Measurements from ENCODE around the gene NOXRED1. TPM values are rescaled to one million over a fixed set of nuclear protein-coding genes. Genes with fewer than 3 reads are reported as not detected.

The NOXRED1 gene
- polyA plus RNA-seq, 2 of the 4 experiments (the other 2 are of a cell fraction), result 0.18 to 0.34 TPM

DNA sequence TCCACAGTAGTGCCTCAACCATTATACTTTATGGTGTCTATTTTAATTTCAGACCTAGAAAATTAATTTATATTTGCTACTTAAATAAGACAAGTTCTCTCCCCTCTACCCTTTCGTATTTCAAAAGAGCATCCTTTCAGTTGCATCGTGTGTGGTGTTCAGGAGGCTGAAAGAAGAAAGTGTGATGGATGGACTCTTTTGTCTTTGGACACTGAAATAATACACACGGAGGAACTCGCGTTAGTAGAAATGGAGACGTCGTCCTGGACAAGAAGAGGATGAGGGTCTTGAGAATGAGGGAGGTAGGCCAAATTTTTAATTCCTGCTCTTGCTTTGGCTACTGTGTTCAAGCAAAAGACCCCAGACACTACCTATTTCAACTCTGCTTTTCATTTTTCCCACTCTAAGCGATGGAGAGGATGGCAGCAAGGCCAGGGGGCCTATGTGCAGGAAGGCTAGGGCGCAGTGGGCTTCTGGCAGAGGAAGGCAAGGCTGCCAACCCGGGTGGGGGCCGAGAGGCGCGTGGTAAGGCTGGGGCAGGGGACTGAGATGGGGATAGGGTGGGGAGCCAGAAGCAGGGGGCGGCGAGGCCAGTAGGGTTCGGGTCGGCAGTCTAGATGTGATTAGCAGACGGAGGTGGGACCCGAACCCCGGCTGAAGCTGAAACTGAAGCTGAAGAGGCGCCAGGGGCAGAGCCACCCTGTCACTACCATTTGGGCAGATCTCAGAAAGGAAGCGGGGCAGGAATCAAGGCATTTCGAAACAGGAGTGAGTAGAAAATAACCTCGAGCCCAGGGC is 47.2 kb downstream of the NOXRED1 start:
- Histone ChIP-seq H3K4me3 (peak overlapping the region; percentile 91), H3K27ac (peak overlapping the region; percentile 91 to 92), H3K4me1 (peaks cover 13% of the 10 kb centered on the region; the same call in 2 of the 3 replicates), H3K4me2 (peak overlapping the region; percentile 87), H3K9me3 (no peaks in the 10 kb centered on the region)
- FAIRE-seq (no peak), DNase-seq (ENCODE audit: low read depth in 1 of 2, low spot score in 1 of 2) (peak; percentile 15 to 29), ATAC-seq (peak; percentile 36 to 42)
- 30% methylated on average over 22 of the region's 24 CpGs for WGBS (ENCODE audit: missing lambda C conversion rate)
- CTCF ChIA-PET, result interaction anchor here (0.6 to 1.7 kb wide), 7 partner anchors 20 to 90 kb away, joined by 3 to 8 read pairs (median 3); no protein-coding TSS in a partner anchor
- TF ChIP-seq NPAS2 (CRISPR knock-in tag; IDR thresholded peaks at IDR 0.05; ENCODE audit: borderline replicate concordance) (no peak), EHF (CRISPR knock-in tag; IDR thresholded peaks at IDR 0.05) (no peak), SMC3 (IDR thresholded peaks at IDR 0.05) (no peak), MAZ (IDR thresholded peaks at IDR 0.05; ENCODE audit: borderline replicate concordance, low read depth, low read length) (no peak), RARB (CRISPR knock-in tag; IDR thresholded peaks at IDR 0.05) (no peak), ZFP36 (IDR thresholded peaks at IDR 0.05; ENCODE audit: borderline replicate concordance, partially characterized antibody) (no peak), CHD4 (IDR thresholded peaks at IDR 0.05; ENCODE audit: borderline replicate concordance) (no peak), JUNB (IDR thresholded peaks at IDR 0.05) (no peak), POLR2A (IDR thresholded peaks at IDR 0.05; ENCODE audit: low read length) (no peak), CEBPB (IDR thresholded peaks at IDR 0.05) (no peak), EP300 (IDR thresholded peaks at IDR 0.05) (no peak), HOXA7 (CRISPR knock-in tag; IDR thresholded peaks at IDR 0.05) (no peak), GATA3 (IDR thresholded peaks at IDR 0.05; ENCODE audit: borderline replicate concordance) (no peak), HEYL (CRISPR knock-in tag; IDR thresholded peaks at IDR 0.05) (no peak)
- TF ChIP-seq, protein P1, sequence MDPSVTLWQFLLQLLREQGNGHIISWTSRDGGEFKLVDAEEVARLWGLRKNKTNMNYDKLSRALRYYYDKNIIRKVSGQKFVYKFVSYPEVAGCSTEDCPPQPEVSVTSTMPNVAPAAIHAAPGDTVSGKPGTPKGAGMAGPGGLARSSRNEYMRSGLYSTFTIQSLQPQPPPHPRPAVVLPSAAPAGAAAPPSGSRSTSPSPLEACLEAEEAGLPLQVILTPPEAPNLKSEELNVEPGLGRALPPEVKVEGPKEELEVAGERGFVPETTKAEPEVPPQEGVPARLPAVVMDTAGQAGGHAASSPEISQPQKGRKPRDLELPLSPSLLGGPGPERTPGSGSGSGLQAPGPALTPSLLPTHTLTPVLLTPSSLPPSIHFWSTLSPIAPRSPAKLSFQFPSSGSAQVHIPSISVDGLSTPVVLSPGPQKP (IDR thresholded peaks at IDR 0.05; ENCODE audit: low read depth, low read length), result no peak
- TF ChIP-seq, protein P2, sequence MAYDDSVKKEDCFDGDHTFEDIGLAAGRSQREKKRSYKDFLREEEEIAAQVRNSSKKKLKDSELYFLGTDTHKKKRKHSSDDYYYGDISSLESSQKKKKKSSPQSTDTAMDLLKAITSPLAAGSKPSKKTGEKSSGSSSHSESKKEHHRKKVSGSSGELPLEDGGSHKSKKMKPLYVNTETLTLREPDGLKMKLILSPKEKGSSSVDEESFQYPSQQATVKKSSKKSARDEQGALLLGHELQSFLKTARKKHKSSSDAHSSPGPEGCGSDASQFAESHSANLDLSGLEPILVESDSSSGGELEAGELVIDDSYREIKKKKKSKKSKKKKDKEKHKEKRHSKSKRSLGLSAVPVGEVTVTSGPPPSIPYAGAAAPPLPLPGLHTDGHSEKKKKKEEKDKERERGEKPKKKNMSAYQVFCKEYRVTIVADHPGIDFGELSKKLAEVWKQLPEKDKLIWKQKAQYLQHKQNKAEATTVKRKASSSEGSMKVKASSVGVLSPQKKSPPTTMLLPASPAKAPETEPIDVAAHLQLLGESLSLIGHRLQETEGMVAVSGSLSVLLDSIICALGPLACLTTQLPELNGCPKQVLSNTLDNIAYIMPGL (CRISPR knock-in tag; IDR thresholded peaks at IDR 0.05; ENCODE audit: borderline replicate concordance), result no peak
- TF ChIP-seq, protein P3, sequence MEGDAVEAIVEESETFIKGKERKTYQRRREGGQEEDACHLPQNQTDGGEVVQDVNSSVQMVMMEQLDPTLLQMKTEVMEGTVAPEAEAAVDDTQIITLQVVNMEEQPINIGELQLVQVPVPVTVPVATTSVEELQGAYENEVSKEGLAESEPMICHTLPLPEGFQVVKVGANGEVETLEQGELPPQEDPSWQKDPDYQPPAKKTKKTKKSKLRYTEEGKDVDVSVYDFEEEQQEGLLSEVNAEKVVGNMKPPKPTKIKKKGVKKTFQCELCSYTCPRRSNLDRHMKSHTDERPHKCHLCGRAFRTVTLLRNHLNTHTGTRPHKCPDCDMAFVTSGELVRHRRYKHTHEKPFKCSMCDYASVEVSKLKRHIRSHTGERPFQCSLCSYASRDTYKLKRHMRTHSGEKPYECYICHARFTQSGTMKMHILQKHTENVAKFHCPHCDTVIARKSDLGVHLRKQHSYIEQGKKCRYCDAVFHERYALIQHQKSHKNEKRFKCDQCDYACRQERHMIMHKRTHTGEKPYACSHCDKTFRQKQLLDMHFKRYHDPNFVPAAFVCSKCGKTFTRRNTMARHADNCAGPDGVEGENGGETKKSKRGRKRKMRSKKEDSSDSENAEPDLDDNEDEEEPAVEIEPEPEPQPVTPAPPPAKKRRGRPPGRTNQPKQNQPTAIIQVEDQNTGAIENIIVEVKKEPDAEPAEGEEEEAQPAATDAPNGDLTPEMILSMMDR (IDR thresholded peaks at IDR 0.05), result no peak
- POLR2A ChIA-PET, result interaction anchor here (0.5 to 1.9 kb wide), 3 partner anchors 11 to 81 kb away, joined by 4 to 24 read pairs (median 4); partner anchors contain the start of genes GSTZ1 and POMT2

DNA sequence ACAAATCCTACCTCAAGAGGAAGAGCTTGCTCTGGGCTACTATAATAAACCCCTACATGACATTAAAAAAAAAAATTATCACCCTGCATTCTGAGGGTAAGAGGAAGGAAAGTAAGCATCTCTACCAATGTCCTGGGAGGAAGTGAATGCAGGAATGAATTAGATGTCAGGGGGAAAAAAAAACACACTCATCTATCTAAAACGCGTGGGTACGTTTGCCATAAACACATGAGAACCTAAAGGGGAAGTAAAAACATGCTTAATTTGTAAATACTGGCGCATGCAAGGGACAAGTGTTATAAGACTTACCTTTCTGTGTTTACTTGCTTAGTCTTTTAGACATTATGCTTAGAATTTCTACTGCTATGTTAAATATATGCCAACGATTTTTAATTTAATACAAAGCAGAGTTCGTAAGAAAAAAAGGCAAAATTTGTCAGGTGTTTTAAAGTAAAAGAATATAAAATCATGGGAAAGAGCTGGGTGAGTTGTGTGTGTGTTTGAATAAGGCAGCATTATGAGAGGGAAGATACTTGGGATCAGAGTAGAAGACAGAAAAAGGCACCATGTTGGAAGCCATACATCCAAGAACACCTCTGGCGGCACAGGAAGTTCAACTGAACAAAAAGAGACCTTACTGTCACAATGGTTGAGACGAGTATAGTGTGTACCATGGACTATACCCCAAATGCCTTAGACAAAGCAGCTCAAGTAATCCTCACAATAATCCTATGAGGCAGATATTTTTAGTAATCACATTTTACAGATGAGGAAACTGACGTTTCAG is 48.0 kb downstream of the NOXRED1 start:
- ATAC-seq (no peak), FAIRE-seq (no peak), DNase-seq (ENCODE audit: low read depth in 1 of 2, low spot score in 1 of 2) (no peak)
- Histone ChIP-seq H3K27ac (no peak overlapping the region), H3K4me2 (peak overlapping the region; percentile 87), H3K4me3 (0 out of 3 replicates have a peak overlapping the region, but pooled peaks have one; percentile 91), H3K4me1 (peaks cover 13% of the 10 kb centered on the region; the same call in 2 of the 3 replicates), H3K9me3 (no peaks in the 10 kb centered on the region)
- ChIA-PET CTCF (no interaction called here), POLR2A (no interaction called here)
- no peak for TF ChIP-seq RNF2 (IDR thresholded peaks at IDR 0.05; ENCODE audit: borderline replicate concordance, low read depth)
- no peak for TF ChIP-seq SMC3 (IDR thresholded peaks at IDR 0.05)
- no peak for TF ChIP-seq FOSB (CRISPR knock-in tag; IDR thresholded peaks at IDR 0.05)
- TF ChIP-seq PHF8 (IDR thresholded peaks at IDR 0.05; ENCODE audit: borderline replicate concordance, low read depth), result no peak
- no peak for TF ChIP-seq CHD4 (IDR thresholded peaks at IDR 0.05; ENCODE audit: borderline replicate concordance)
- TF ChIP-seq NPAS2 (CRISPR knock-in tag; IDR thresholded peaks at IDR 0.05; ENCODE audit: borderline replicate concordance), result no peak
- TF ChIP-seq JUNB (IDR thresholded peaks at IDR 0.05), result no peak
- WGBS (ENCODE audit: missing lambda C conversion rate), result 91% methylated on average over 9 of the region's 9 CpGs
